Measurements from ENCODE around the gene ICE2. TPM values are rescaled to one million over a fixed set of nuclear protein-coding genes. Genes with fewer than 3 reads are reported as not detected.

ICE2 gene
- total RNA-seq, 3 donors from 2014 or later: 31.5 to 47.5 (median 36.3) TPM

GRCh38 chr15:60399246-60399915, 79.6 kb downstream of the ICE2 start:
- Histone ChIP-seq H3K36me3 (ENCODE audit: low read depth) (no peaks in the 10 kb centered on the region), H3K4me1 (ENCODE audit: low read depth) (peaks cover 27% of the 10 kb centered on the region), H3K9me3 (no peaks in the 10 kb centered on the region), H3K4me3 (no peak overlapping the region)
- ATAC-seq: no peak
- TF ChIP-seq, protein P1, sequence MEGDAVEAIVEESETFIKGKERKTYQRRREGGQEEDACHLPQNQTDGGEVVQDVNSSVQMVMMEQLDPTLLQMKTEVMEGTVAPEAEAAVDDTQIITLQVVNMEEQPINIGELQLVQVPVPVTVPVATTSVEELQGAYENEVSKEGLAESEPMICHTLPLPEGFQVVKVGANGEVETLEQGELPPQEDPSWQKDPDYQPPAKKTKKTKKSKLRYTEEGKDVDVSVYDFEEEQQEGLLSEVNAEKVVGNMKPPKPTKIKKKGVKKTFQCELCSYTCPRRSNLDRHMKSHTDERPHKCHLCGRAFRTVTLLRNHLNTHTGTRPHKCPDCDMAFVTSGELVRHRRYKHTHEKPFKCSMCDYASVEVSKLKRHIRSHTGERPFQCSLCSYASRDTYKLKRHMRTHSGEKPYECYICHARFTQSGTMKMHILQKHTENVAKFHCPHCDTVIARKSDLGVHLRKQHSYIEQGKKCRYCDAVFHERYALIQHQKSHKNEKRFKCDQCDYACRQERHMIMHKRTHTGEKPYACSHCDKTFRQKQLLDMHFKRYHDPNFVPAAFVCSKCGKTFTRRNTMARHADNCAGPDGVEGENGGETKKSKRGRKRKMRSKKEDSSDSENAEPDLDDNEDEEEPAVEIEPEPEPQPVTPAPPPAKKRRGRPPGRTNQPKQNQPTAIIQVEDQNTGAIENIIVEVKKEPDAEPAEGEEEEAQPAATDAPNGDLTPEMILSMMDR (IDR thresholded peaks at IDR 0.05): no peak
- intact Hi-C loops (cut with DNase I, micrococcal nuclease): no loop called here
- peak in 2 of 3 donors; percentile 36 to 60 for DNase-seq

- Histone ChIP-seq H3K9me3 (no peaks in the 10 kb centered on the region), H3K4me3 (peak within 1 kb of the TSS; percentile 40), H3K36me3 (ENCODE audit: low read depth) (no peaks in the 10 kb centered on the region), H3K4me1 (ENCODE audit: low read depth) (peaks cover 41% of the 10 kb centered on the region)
- TF ChIP-seq, protein P1 (IDR thresholded peaks at IDR 0.05): no peak
- intact Hi-C loops (cut with DNase I, micrococcal nuclease): no loop called here
- peak; percentile 75 for ATAC-seq
- DNase-seq: peak; percentile 90 to 95 (median 92)
Observed at GRCh38 chr15:60397772-60398445, 81.0 kb downstream of the ICE2 start, which contains the start of gene ANXA2. TSS of gene ANXA2 (minus strand) at chr15:60397986. CDS start at chr15:60386075, 11,911 bp downstream.

- TF ChIP-seq, protein P1 (IDR thresholded peaks at IDR 0.05): no peak
- DNase-seq (peak; percentile 84 to 88 (median 84)), ATAC-seq (peak; percentile 62)
- Histone ChIP-seq H3K9me3 (no peaks in the 10 kb centered on the region), H3K4me1 (ENCODE audit: low read depth) (peaks cover 43% of the 10 kb centered on the region), H3K36me3 (ENCODE audit: low read depth) (no peaks in the 10 kb centered on the region), H3K4me3 (peak overlapping the region; percentile 40)
- intact Hi-C loops (cut with DNase I, micrococcal nuclease): no loop called here
Observed at GRCh38 chr15:60396958-60397771, 81.8 kb downstream of the ICE2 start.

DNA sequence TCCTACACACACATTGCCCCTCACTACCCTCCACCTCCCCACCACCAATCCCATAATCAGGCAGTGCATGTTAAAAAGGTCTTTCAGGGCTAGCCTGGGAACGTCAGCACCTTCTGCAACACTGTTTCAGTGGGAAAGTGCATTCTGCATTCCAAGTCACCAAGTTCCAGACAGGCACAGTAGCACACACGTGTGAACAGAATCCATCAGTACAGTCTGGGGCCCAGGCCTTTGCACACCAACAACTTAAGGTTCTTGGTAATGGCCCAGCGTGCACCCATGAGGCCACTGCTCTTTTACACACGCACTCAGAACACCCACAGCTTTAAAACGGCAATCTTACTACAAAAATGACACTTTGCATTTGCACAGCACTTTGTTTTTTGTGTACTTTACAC, 82.4 kb downstream of the ICE2 start:
- no peaks in the 10 kb centered on the region for H3K9me3 ChIP-seq
- peaks cover 47% of the 10 kb centered on the region for H3K4me1 ChIP-seq (ENCODE audit: low read depth)
- TF ChIP-seq, protein P1 (IDR thresholded peaks at IDR 0.05): no peak
- no peaks in the 10 kb centered on the region for H3K36me3 ChIP-seq (ENCODE audit: low read depth)
- DNase-seq: peak in 2 of 3 donors; percentile 41 to 55
- no peak for ATAC-seq
- intact Hi-C loops (cut with DNase I, micrococcal nuclease): no loop called here
- H3K4me3 ChIP-seq: peak overlapping the region; percentile 40

GRCh38 chr15:60396100-60396499, 82.8 kb downstream of the ICE2 start:
- intact Hi-C loops (cut with DNase I, micrococcal nuclease): no loop called here
- peaks cover 52% of the 10 kb centered on the region for H3K4me1 ChIP-seq (ENCODE audit: low read depth)
- no peaks in the 10 kb centered on the region for H3K36me3 ChIP-seq (ENCODE audit: low read depth)
- no peak for ATAC-seq
- TF ChIP-seq, protein P1 (IDR thresholded peaks at IDR 0.05): no peak
- no peaks in the 10 kb centered on the region for H3K9me3 ChIP-seq
- H3K4me3 ChIP-seq: no peak overlapping the region
- no peak for DNase-seq

Measured in mucosa of descending colon (tissue), 3 donors.